Spleen (tissue), 11 donors: ENCODE measurements around the gene DES. TPM values are rescaled to one million over a fixed set of nuclear protein-coding genes. Genes with fewer than 3 reads are reported as not detected.

Experiments
- DNase-seq: peaks from one replicate; pipeline ENCODE4 v3.0.0-alpha.2; 2020
- H3K27ac ChIP-seq, 8 donors: fragments of 200-600 bp; sonication (generic) in 7 of 8; 1 replicate in 4 of 8; 2 replicates in 4 of 8; pipeline versions ENCODE4 v1.5.0 to v1.8.0; 2016 to 2021; ENCODE audit warnings: inconsistent platforms in 4 of 8, mild to moderate bottlenecking in 4 of 8, moderate library complexity in 1 of 8
- H3K27me3 ChIP-seq, 7 donors: fragments of 200-600 bp; sonication (generic) in 6 of 7; replicated peaks in 1 of 7; 1 replicate in 4 of 7; 2 replicates in 3 of 7; pipeline versions ENCODE4 v1.5.0 to v1.8.0; 2016 to 2021; ENCODE audit warnings: inconsistent platforms in 3 of 7, mild to moderate bottlenecking in 1 of 7
- H3K36me3 ChIP-seq, 6 donors: fragments of 200-600 bp; sonication (generic) in 5 of 6; 1 replicate in 4 of 6; 2 replicates in 2 of 6; pipeline versions ENCODE4 v1.5.0 to v1.8.0; 2016 to 2021; ENCODE audit warnings: inconsistent platforms in 2 of 6
- H3K4me1 ChIP-seq, 6 donors: fragments of 200-600 bp; sonication (generic) in 5 of 6; 1 replicate in 3 of 6; 2 replicates in 3 of 6; pipeline versions ENCODE4 v1.5.0 to v1.8.0; 2016 to 2021; ENCODE audit warnings: inconsistent platforms in 3 of 6
- H3K4me3 ChIP-seq, 8 donors: fragments of 200-600 bp; sonication (generic) in 7 of 8; 1 replicate in 4 of 8; 2 replicates in 4 of 8; pipeline versions ENCODE4 v1.5.0 to v1.8.0; 2016 to 2021; ENCODE audit warnings: inconsistent platforms in 4 of 8, mild to moderate bottlenecking in 4 of 8, moderate library complexity in 2 of 8
- H3K9me3 ChIP-seq, 8 donors: fragments of 200-600 bp; sonication (generic) in 7 of 8; 1 replicate in 4 of 8; 2 replicates in 4 of 8; pipeline versions ENCODE4 v1.5.0 to v1.8.0; 2016 to 2021; ENCODE audit warnings: inconsistent platforms in 4 of 8
- CTCF ChIP-seq, 11 experiments: fragments of 200-600 bp in 7 of 11; fragments of 450-650 bp in 4 of 11; sonication (generic) in 4 of 11; IDR thresholded peaks in 8 of 11; conservative IDR thresholded peaks in 3 of 11; 1 replicate in 7 of 11; 2 replicates in 4 of 11; pipeline versions ENCODE4 v1.4.0 to v1.8.0; 2016 to 2021; ENCODE audit warnings: antibody characterized with exemption in 11 of 11, inconsistent platforms in 4 of 11, mild to moderate bottlenecking in 1 of 11
- POLR2A ChIP-seq, 3 donors: fragments of 450-650 bp; IDR thresholded peaks; one replicate each; pipeline ENCODE4 v1.5.1; 2017; ENCODE audit warnings: antibody characterized with exemption in 3 of 3, mild to moderate bottlenecking in 1 of 3
- POLR2AphosphoS5 ChIP-seq, 3 donors: sonication (generic); formaldehyde crosslinking; IDR thresholded peaks; one replicate each; pipeline ENCODE4 v1.5.1; 2017; ENCODE audit warnings: antibody characterized with exemption in 3 of 3
- WGBS, 5 donors: extraction: QIAGEN DNeasy Blood & Tissue Kit in 3 of 5; methylation state at CpG; one replicate each; pipeline versions ENCODE4 v1.1.5 to v1.1.7; 2013 to 2018; 5-methylcytosine and 5-hydroxymethylcytosine counted together
- intact Hi-C: fragments of 100-400 bp; cut with DNase I; formaldehyde crosslinking; loops from one replicate; pipeline ENCODE4 v1.15.0; 2023; ENCODE audit warnings: low total_unique reads
- polyA plus RNA-seq, 3 donors: library from polyadenylated mRNA; stranded (reverse); fragments of 200-250 nt; gene quantifications; one replicate each; pipeline ENCODE4 v1.2.1, GENCODE V29; 2013
- total RNA-seq, 7 donors: library from RNA; depleted of rRNA in 3 of 7; stranded (reverse); fragments of >200 nt in 3 of 7; fragmentation: NEBNext Ultra II Directional in 4 of 7; extraction: Animal tissue kit (Norgen Biotek cat#: 25700) in 4 of 7; gene quantifications; one replicate each; pipeline versions ENCODE4 v1.1.0 to v1.2.1, GENCODE V29; 2016 to 2021
- donor health status: healthy with polysubstance abuse.
- donor health status: DM: no; HTN: no; CAD: no; lungs with moderate emphysema.
- donor health status: DM: no; HTN: no; CAD: no.
- donor health status: Bipolar disorder and iron deficiency.
- donor health status: healthy.
- donor health status: DM: no; HTN: no; CAD: no.
- donor health status: DM: yes; HTN: yes; CAD: no.

The DES gene
- total and polyA plus RNA-seq, 10 donors, result 4.3 to 24.7 (median 11.7) TPM

- TF ChIP-seq POLR2AphosphoS5 (IDR thresholded peaks at IDR 0.05) (no peak), POLR2A (IDR thresholded peaks at IDR 0.05) (no peak), CTCF (IDR thresholded peaks at IDR 0.05 in 8 of 11, conservative IDR thresholded peaks at IDR 0.05 in 3 of 11) (no peak)
- no peak for DNase-seq
- no peaks in the 10 kb centered on the region for H3K9me3 ChIP-seq
- no peaks in the 10 kb centered on the region for H3K36me3 ChIP-seq
- H3K4me3 ChIP-seq, result no peak overlapping the region
- intact Hi-C loops, result no loop called here
- no peak overlapping the region for H3K27ac ChIP-seq
- H3K4me1 ChIP-seq, result peaks cover 5 to 32% (median 18%) of the 10 kb centered on the region in 6 donors
- 68 to 82% (median 72%) methylated on average over 6 of the region's 6 CpGs for WGBS, 5 donors
- peaks cover 2 to 87% (median 52%) of the 10 kb centered on the region in 7 donors for H3K27me3 ChIP-seq
Observed at GRCh38 chr2:219437690-219438206, 19.6 kb downstream of the DES start.

- intact Hi-C loops, result no loop called here
- peaks cover 5 to 32% (median 18%) of the 10 kb centered on the region in 6 donors for H3K4me1 ChIP-seq
- TF ChIP-seq POLR2A (IDR thresholded peaks at IDR 0.05) (no peak), CTCF (IDR thresholded peaks at IDR 0.05 in 8 of 11, conservative IDR thresholded peaks at IDR 0.05 in 3 of 11) (no peak), POLR2AphosphoS5 (IDR thresholded peaks at IDR 0.05) (no peak)
- no peak for DNase-seq
- peaks cover 2 to 90% (median 59%) of the 10 kb centered on the region in 7 donors for H3K27me3 ChIP-seq
- H3K27ac ChIP-seq, result no peak overlapping the region
- no peaks in the 10 kb centered on the region for H3K9me3 ChIP-seq
- 81 to 85% (median 83%) methylated on average over 4 of the region's 4 CpGs for WGBS, 5 donors
- H3K4me3 ChIP-seq, result no peak overlapping the region
- H3K36me3 ChIP-seq, result no peaks in the 10 kb centered on the region
Observed at GRCh38 chr2:219438453-219438852, 20.3 kb downstream of the DES start.

- no peak for DNase-seq
- peaks cover 2 to 90% (median 56%) of the 10 kb centered on the region in 7 donors for H3K27me3 ChIP-seq
Observed at GRCh38 chr2:219439506-219439905, 21.3 kb downstream of the DES start.

More at GRCh38 chr2:219439506-219439905, 21.3 kb downstream of the DES start:
- Histone ChIP-seq H3K4me3 (no peak overlapping the region), H3K27ac (no peak overlapping the region), H3K9me3 (no peaks in the 10 kb centered on the region), H3K36me3 (no peaks in the 10 kb centered on the region), H3K4me1 (peaks cover 5 to 31% (median 18%) of the 10 kb centered on the region in 6 donors)
- intact Hi-C loops, result no loop called here
- TF ChIP-seq CTCF (IDR thresholded peaks at IDR 0.05 in 8 of 11, conservative IDR thresholded peaks at IDR 0.05 in 3 of 11), result no peak
- no peak for TF ChIP-seq POLR2A (IDR thresholded peaks at IDR 0.05)
- TF ChIP-seq POLR2AphosphoS5 (IDR thresholded peaks at IDR 0.05), result no peak
- WGBS, 5 donors, result 77 to 94% (median 89%) methylated on average over 4 to 6 of the region's 6 CpGs
